OCI-M1 (cell line): Measurements from ENCODE around the gene SLC25A10.

Source experiments
- DNase-seq: peaks from one replicate; lab custom pipeline; 2025; lab: John Stamatoyannopoulos, UW

SLC25A10 gene

GRCh38 chr17:81711814-81712467 lies at the start of gene SLC25A10:
Gene SLC25A10, plus strand, starts transcription at chr17:81712284. Its CDS starts 143 bp downstream, at chr17:81712427.
- DNase-seq: peak; percentile 87

GRCh38 chr17:81664051-81664470 lies 48.0 kb upstream of the SLC25A10 start:
- DNase-seq: no peak

GRCh38 chr17:81665205-81666091 lies 46.6 kb upstream of the SLC25A10 start:
- DNase-seq: peak; percentile 59

GRCh38 chr17:81666092-81666341 lies 46.1 kb upstream of the SLC25A10 start:
- peak; percentile 59 for DNase-seq

- DNase-seq: peak; percentile 97
Measured at GRCh38 chr17:81666342-81667191, 45.5 kb upstream of the SLC25A10 start, which contains the start of the genes CCDC137 and OXLD1. Gene CCDC137, plus strand, starts transcription at chr17:81666737. Its CDS starts 30 bp downstream, at chr17:81666767. Gene OXLD1, minus strand, starts transcription at chr17:81666605. Its CDS starts 28 bp downstream, at chr17:81666577.

- DNase-seq: no peak
Measured at GRCh38 chr17:81667754-81668153, 44.3 kb upstream of the SLC25A10 start.

- DNase-seq: no peak
Measured at GRCh38 chr17:81672504-81672903, 39.6 kb upstream of the SLC25A10 start.

- no peak for DNase-seq
Measured at GRCh38 chr17:81672954-81673353, 39.1 kb upstream of the SLC25A10 start.

GRCh38 chr17:81673561-81674258 lies 38.4 kb upstream of the SLC25A10 start:
- DNase-seq: no peak

- peak; percentile 46 for DNase-seq
Measured at GRCh38 chr17:81675515-81676221, 36.4 kb upstream of the SLC25A10 start.

- DNase-seq: no peak
Measured at GRCh38 chr17:81676906-81677305, 35.2 kb upstream of the SLC25A10 start.

- no peak for DNase-seq
Measured at GRCh38 chr17:81680150-81680549, 31.9 kb upstream of the SLC25A10 start.

- DNase-seq: no peak
Measured at GRCh38 chr17:81681672-81682071, 30.4 kb upstream of the SLC25A10 start.

GRCh38 chr17:81682565-81683207 lies 29.4 kb upstream of the SLC25A10 start:
- no peak for DNase-seq

GRCh38 chr17:81683208-81683583 lies 28.9 kb upstream of the SLC25A10 start:
- DNase-seq: no peak

- DNase-seq: peak; percentile 99
Measured at GRCh38 chr17:81683584-81684441, 28.3 kb upstream of the SLC25A10 start, which contains the start of the genes ARL16 and HGS. Gene ARL16, minus strand, starts transcription at chr17:81683797. Its CDS starts 44 bp downstream, at chr17:81683753. Gene HGS, plus strand, starts transcription at chr17:81684011. Its CDS starts 56 bp downstream, at chr17:81684067.

GRCh38 chr17:81684442-81684911 lies 27.6 kb upstream of the SLC25A10 start:
- DNase-seq: no peak

GRCh38 chr17:81685108-81685507 lies 27.0 kb upstream of the SLC25A10 start:
- DNase-seq: no peak

GRCh38 chr17:81686614-81687013 lies 25.5 kb upstream of the SLC25A10 start:
- no peak for DNase-seq
